Measurements from ENCODE around the gene NAP1L3.

Gene NAP1L3

DNA sequence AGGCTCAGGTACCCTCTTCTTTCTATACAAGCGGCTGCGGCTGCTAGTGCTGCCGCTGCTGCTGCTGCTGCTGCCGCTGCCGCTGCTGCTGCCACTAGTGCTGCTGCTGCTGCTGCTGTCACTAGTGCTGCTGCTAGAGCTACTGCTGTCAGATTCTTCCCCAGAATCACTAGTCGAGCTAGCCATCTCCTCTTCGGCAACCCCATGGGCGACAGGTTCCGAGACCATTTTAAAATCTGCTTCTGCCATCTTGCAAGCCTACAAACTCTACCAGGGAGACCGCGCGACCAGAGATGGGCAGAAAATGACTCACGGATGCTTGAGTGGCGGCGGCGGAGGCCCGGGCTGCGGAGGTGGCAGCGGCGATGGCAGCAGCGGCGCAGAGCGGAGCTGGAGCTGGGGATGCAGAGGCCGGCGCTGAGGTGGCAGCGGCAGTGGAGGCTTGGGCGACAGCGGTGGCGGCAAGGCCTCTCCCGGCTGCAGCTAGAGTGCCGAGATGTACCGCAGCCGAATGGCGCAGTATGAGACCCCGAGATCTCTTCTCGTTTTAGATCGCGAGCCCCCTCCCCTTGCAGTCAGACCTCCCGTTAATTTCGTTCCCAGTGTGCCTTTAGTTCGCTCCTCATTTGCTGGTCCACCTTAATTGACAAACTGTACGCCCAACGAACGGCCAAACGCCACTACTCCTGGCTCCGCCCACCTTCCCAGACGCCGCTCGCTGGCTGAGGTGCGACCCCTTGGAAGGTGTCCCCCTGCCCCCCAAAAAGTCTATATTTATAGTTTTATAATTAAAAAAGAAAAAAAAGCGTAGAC is at the start of gene NAP1L3:
NAP1L3 (minus strand) TSS at position 523 of the 813 bp plus-strand sequence; CDS start at position 249, 274 bp downstream.
- DNase-seq = peak; percentile 66

GRCh38 chrX:93711076-93711475 is 37.7 kb upstream of the NAP1L3 start:
- no peak for DNase-seq

GRCh38 chrX:93703701-93704100 is 30.3 kb upstream of the NAP1L3 start:
- no peak for DNase-seq

DNA sequence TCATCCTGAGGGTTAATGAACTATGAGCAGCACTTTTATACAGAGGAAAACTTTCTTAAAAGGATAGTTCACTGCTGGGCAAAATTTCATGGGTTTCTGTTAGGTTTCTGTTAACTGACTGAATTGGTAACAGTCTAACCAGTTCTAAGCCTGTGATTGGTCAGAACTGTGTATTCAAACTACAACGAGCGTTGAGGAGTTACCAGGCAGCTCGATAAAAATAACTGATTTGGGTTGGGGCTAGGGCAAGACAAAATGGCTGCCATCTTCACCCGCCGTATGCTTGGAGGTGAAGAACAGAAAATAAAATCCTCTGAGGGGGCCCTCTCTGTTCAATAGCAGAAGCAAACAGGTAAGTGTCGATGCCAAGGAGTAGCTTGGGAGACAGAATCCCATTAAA is 22.6 kb upstream of the NAP1L3 start:
- DNase-seq = no peak

- no peak for DNase-seq
Measured at GRCh38 chrX:93673869-93674271, 492 bp upstream of the NAP1L3 start, which contains the start of gene FAM133A. Gene FAM133A (plus strand): TSS chrX:93674206. CDS start chrX:93709420, 35,214 bp downstream.

DNA sequence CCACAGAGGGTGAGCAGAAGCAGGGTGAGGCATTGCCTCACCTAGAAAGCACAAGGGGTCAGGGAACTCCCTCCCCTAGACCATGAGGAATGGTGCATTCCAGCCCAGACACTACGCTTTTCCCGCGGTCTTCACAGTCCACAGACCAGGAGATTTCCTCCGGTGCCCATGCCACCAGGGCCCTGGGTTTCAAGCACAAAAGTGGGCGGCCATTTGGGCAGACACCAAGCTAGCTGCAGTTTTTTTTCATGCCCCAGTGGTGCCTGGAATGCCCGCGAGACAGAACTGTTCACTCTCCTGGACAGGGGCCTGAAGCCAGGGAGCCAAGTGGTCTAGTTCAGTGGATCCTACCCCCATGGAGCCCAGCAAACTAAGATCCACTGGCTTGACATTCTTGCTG is 12.8 kb downstream of the NAP1L3 start:
- no peak for DNase-seq

GRCh38 chrX:93649381-93649780 is 24.0 kb downstream of the NAP1L3 start:
- DNase-seq = no peak

GRCh38 chrX:93637591-93637990 is 35.8 kb downstream of the NAP1L3 start:
- no peak for DNase-seq

Data from activated naive CD4-positive, alpha-beta T cell treated with anti-CD3 and anti-CD28 coated beads, Interleukin-2, amount 50 U/mL, for 16 hours (primary cell).